Central memory CD8-positive, alpha-beta T cell (primary cell): ENCODE measurements around the gene PCGF5.
"Not testable (repeated sequence)": the region's sequence is repeated elsewhere in the genome, so short reads cannot be mapped to it uniquely, and the experiment has no call there.

ENCODE experiments used
- ATAC-seq: fragments of 150-1000 bp; cut with Tn5 transposase; replicated peaks from 2 replicates; pipeline ENCODE4 v1.10.0; 2022; ENCODE audit warnings: mild to moderate bottlenecking, moderate FRiP score, moderate number of reproducible peaks; ENCODE audit not compliant: poor library complexity, severe bottlenecking; ENCODE audit errors: extremely low read depth
- DNase-seq, 2 donors: peaks; one replicate each; pipeline ENCODE4 v3.0.0; 2021; ENCODE audit warnings: low spot score in 2 of 2
- H3K27ac Mint-ChIP-seq: one replicate; pipeline ENCODE4 v1.8.0; 2022; ENCODE audit warnings: low read depth, mild to moderate bottlenecking, moderate library complexity, mixed read lengths
- H3K27me3 Mint-ChIP-seq: one replicate; pipeline ENCODE4 v1.8.0; 2022; ENCODE audit warnings: mixed read lengths
- H3K36me3 Mint-ChIP-seq: one replicate; pipeline ENCODE4 v1.8.0; 2022; ENCODE audit warnings: mild to moderate bottlenecking, moderate library complexity, mixed read lengths; ENCODE audit not compliant: insufficient read depth
- H3K4me1 Mint-ChIP-seq: one replicate; pipeline ENCODE4 v1.8.0; 2022; ENCODE audit warnings: mixed read lengths
- H3K4me3 Mint-ChIP-seq: one replicate; pipeline ENCODE4 v1.8.0; 2022; ENCODE audit warnings: mild to moderate bottlenecking, moderate library complexity, mixed read lengths
- H3K9me3 Mint-ChIP-seq: one replicate; pipeline ENCODE4 v1.8.0; 2022; ENCODE audit warnings: mixed read lengths

The PCGF5 gene

DNA sequence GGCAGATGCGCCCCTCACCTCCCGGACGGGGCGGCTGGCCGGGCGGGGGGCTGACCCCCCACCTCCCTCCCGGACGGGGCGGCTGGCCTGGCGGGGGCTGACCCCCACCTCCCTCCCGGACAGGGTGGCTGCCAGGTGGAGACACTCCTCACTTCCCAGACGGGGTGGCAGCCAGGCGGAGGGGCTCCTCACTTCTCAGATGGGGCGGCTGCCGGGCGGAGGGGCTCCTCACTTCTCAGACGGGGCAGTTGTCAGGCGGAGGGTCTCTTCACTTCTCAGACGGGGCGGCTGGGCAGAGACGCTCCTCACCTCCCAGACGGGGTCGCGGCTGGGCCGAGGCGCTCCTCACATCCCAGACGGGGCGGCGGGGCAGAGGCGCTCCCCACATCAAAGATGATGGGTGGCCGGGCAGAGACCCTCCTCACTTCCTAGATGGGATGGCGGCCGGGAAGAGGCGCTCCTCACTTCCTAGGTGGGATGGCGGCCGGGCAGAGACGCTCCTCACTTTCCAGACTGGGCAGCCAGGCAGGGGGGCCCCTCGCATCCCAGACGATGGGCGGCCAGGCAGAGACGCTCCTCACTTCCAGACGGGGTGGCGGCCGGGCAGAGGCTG lies 102.9 kb downstream of the PCGF5 start:
- not testable (repeated sequence) for H3K4me1 Mint-ChIP-seq, H3K9me3 Mint-ChIP-seq, ATAC-seq, DNase-seq, H3K36me3 Mint-ChIP-seq, H3K4me3 Mint-ChIP-seq, H3K27ac Mint-ChIP-seq
- H3K27me3 Mint-ChIP-seq = peaks cover 25% of the 10 kb centered on the region

DNA sequence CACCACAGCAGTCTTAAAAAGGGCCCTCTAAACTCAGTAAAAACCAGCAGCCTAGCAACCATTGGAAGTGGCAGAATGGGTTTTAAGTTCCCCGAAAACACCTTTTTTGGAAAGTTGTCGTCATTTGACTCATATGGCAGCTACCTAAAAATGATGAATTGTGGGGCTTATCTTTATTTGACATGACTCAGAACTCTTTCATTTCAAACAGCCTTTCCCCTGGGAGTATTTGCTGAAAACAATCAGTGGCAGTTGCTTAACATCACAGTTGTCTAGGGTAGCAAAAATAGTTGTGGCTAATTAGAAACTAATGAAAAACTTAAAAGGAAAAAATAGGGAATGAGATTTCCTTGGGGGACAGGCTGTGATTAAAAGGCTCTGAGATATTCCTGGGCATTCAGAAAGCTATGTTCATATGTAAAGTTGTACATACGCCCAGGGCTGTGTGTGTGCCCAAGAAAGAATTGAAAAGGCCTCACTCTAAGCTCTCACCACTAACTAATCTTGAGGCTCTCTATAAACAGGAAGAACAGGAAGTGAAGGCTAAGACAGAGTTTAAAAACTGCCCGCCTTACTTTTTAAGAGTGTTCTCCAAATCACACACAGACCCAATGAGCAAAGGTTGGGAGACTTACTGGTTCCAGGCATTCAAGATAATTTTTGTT lies 108.0 kb downstream of the PCGF5 start:
- DNase-seq = no peak

More for the DNA sequence above, 108.0 kb downstream of the PCGF5 start:
- H3K27ac Mint-ChIP-seq = no peak overlapping the region
- no peaks in the 10 kb centered on the region for H3K9me3 Mint-ChIP-seq
- no peaks in the 10 kb centered on the region for H3K36me3 Mint-ChIP-seq
- H3K27me3 Mint-ChIP-seq = peaks cover 64% of the 10 kb centered on the region
- ATAC-seq = no peak
- no peaks in the 10 kb centered on the region for H3K4me1 Mint-ChIP-seq
- no peak overlapping the region for H3K4me3 Mint-ChIP-seq
